ENCODE measurements around the gene TMEM183A.

TMEM183A gene

DNA sequence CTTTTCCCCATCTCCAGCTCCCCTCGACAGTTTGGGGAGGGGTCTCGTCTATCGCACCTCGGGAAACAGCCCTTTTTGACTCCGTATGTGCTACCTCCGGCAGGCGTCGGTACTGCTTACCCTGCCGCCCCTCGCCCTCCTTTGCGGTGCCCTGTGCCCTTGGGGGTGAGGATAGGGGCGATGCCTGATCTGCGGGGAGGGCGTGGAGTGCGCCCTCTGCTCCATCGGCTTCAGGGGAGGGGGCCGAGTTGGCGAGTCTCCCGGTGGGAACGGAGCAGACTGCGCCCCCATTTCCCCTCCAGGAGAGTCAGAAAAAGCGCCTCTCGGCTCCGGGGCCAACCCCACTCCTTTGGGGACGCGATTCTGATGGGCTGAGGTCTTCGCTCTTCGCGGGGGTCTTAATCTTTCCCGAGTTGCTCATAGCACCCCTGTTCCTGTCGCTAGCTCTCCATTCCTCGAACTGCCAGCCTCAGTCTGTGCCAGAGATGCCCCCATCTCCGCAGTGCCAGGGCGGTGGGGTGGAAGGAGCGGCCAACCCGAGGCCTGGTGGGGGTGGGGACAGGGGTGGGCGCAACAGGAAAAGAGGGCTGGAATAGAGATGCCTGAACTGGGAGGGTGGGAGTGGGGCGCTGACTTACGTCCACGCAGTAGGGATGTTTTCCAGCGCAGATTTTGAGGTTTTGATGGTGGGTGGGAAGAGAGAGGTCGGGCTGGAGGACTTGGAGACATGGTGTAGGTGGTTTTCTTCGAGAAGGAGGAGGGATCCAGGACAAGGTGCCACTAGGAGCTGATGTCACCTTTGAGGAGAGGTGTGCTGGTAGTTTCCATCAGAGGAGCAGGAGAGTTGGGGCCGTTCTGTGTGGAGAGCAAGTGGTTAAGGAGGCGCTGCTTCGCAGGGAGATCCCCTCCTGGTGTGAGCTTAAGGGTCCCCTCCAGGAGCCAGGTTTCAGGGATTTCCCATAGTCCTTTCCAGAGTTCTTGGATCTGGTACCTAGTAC, 19.8 kb downstream of the TMEM183A start:
- peak; percentile 28 for DNase-seq (ENCODE audit: insufficient read length, low spot score)
- TF ChIP-seq POLR2A (IDR thresholded peaks at IDR 0.05; ENCODE audit: low read depth, low read length) (no peak), POU2F2 (IDR thresholded peaks at IDR 0.05; ENCODE audit: low read depth, low read length) (no peak), PAX5 (IDR thresholded peaks at IDR 0.05; ENCODE audit: insufficient read depth, low read length, severe bottlenecking) (no peak), SPI1 (IDR thresholded peaks at IDR 0.05; ENCODE audit: low read depth, low read length) (no peak), TAF1 (IDR thresholded peaks at IDR 0.05; ENCODE audit: low read depth, low read length) (no peak), POLR2AphosphoS5 (IDR thresholded peaks at IDR 0.05; ENCODE audit: low read depth, low read length) (no peak)
- no peak for FAIRE-seq

GRCh38 chr1:203028067-203028783, 21.1 kb downstream of the TMEM183A start:
- TF ChIP-seq TAF1 (IDR thresholded peaks at IDR 0.05; ENCODE audit: low read depth, low read length) (no peak), PAX5 (IDR thresholded peaks at IDR 0.05; ENCODE audit: insufficient read depth, low read length, severe bottlenecking) (no peak), SPI1 (IDR thresholded peaks at IDR 0.05; ENCODE audit: low read depth, low read length) (no peak), POU2F2 (IDR thresholded peaks at IDR 0.05; ENCODE audit: low read depth, low read length) (no peak), POLR2AphosphoS5 (IDR thresholded peaks at IDR 0.05; ENCODE audit: low read depth, low read length) (no peak), POLR2A (IDR thresholded peaks at IDR 0.05; ENCODE audit: low read depth, low read length) (no peak)
- FAIRE-seq, result no peak
- no peak for DNase-seq (ENCODE audit: insufficient read length, low spot score)

DNA sequence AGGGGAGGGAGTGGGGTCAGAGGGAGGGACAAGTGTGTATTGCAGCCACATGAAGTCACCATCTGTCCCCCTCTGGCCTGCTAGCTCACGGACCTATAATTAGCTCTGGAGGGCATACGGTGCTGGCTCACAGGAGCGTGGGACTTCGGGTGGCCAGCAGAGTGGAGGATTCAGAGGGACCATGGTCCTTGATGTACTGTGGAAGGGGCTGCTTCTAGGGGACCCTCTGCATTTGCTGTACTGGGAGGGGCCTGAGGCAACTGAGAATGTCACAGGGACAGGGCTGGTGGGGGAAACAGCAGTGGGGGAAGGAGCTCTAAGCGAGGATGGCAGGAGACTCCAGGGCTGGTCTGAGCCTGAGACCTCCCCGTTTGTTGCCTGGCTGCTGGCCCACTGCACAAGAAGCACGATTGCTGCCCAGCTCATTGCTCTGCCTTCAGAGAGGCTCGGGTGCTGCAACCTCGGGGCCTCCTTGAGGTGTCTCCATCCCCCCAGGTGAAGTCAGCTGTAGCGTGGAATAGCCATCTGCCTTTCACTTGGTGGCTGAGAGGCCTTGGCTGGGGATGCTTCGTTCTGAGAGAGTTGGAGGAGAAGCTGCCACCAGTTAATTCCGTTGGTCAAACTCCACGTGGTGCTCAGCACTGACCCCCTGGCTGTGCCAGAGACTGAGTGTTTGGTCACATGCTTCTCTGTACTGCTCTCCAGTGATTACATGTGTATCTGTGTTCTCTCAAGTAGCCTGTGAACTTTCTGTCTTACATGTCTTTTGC, 21.8 kb downstream of the TMEM183A start:
- DNase-seq (ENCODE audit: insufficient read length, low spot score) (no peak), FAIRE-seq (no peak)
- TF ChIP-seq POLR2A (IDR thresholded peaks at IDR 0.05; ENCODE audit: low read depth, low read length) (no peak), PAX5 (IDR thresholded peaks at IDR 0.05; ENCODE audit: insufficient read depth, low read length, severe bottlenecking) (no peak), TAF1 (IDR thresholded peaks at IDR 0.05; ENCODE audit: low read depth, low read length) (no peak), SPI1 (IDR thresholded peaks at IDR 0.05; ENCODE audit: low read depth, low read length) (no peak), POU2F2 (IDR thresholded peaks at IDR 0.05; ENCODE audit: low read depth, low read length) (no peak), POLR2AphosphoS5 (IDR thresholded peaks at IDR 0.05; ENCODE audit: low read depth, low read length) (no peak)

DNA sequence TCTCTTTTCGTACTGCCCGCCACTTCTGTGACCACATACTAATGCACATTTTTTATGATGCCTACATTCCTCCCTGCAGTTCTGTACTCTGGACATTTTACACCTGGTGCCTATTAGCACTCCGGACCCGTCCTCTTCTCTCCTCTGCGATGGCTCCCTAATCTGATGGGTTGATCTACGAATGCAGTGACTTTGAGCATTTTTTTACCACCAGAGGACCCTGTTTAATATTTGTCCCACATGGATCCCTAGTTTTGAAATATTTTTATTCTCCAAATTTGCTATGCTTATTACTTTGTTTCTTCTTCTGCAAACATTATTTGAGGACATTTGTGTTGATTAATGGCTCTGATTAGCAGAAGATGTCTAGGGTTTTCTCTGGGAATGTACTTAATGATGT, 24.3 kb downstream of the TMEM183A start:
- DNase-seq (ENCODE audit: insufficient read length, low spot score), result no peak
- FAIRE-seq, result peak; percentile 9
- no peak for TF ChIP-seq TAF1 (IDR thresholded peaks at IDR 0.05; ENCODE audit: low read depth, low read length)

- TF ChIP-seq POLR2A (IDR thresholded peaks at IDR 0.05; ENCODE audit: low read depth, low read length) (no peak), POLR2AphosphoS5 (IDR thresholded peaks at IDR 0.05; ENCODE audit: low read depth, low read length) (no peak), POU2F2 (IDR thresholded peaks at IDR 0.05; ENCODE audit: low read depth, low read length) (no peak), PAX5 (IDR thresholded peaks at IDR 0.05; ENCODE audit: insufficient read depth, low read length, severe bottlenecking) (no peak), SPI1 (IDR thresholded peaks at IDR 0.05; ENCODE audit: low read depth, low read length) (no peak), TAF1 (IDR thresholded peaks at IDR 0.05; ENCODE audit: low read depth, low read length) (no peak)
- DNase-seq (ENCODE audit: insufficient read length, low spot score), result no peak
- no peak for FAIRE-seq
Measured at GRCh38 chr1:203033287-203033686, 26.1 kb downstream of the TMEM183A start.

DNA sequence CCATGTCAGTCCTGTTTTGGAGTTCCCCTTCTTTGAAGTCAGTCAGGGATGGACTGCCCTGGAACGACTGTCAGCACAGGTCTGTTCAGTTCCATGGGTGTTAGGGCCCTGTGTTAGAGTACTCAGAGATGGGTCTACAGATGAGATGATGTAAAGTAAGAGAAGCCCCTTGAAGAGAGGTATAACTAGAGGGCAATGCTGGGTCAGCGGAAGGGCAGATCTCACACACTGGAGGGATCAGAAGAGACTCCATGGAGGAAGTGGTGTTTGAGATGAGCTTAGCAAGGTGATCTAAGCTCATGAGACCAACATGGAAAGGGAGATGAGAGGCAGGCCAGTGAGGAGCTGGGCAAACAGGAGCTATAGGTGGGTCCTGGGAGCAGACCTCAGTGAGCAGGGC, 26.7 kb downstream of the TMEM183A start:
- FAIRE-seq (no peak), DNase-seq (ENCODE audit: insufficient read length, low spot score) (no peak)
- no peak for TF ChIP-seq PAX5 (IDR thresholded peaks at IDR 0.05; ENCODE audit: insufficient read depth, low read length, severe bottlenecking)

- FAIRE-seq, result no peak
- TF ChIP-seq POU2F2 (IDR thresholded peaks at IDR 0.05; ENCODE audit: low read depth, low read length), result no peak
- no peak for TF ChIP-seq POLR2A (IDR thresholded peaks at IDR 0.05; ENCODE audit: low read depth, low read length)
- TF ChIP-seq POLR2AphosphoS5 (IDR thresholded peaks at IDR 0.05; ENCODE audit: low read depth, low read length), result no peak
- no peak for TF ChIP-seq SPI1 (IDR thresholded peaks at IDR 0.05; ENCODE audit: low read depth, low read length)
- TF ChIP-seq TAF1 (IDR thresholded peaks at IDR 0.05; ENCODE audit: low read depth, low read length), result no peak
- TF ChIP-seq PAX5 (IDR thresholded peaks at IDR 0.05; ENCODE audit: insufficient read depth, low read length, severe bottlenecking), result no peak
- peak; percentile 5 for DNase-seq (ENCODE audit: insufficient read length, low spot score)
Measured at GRCh38 chr1:203034422-203035110, 27.4 kb downstream of the TMEM183A start.

DNA sequence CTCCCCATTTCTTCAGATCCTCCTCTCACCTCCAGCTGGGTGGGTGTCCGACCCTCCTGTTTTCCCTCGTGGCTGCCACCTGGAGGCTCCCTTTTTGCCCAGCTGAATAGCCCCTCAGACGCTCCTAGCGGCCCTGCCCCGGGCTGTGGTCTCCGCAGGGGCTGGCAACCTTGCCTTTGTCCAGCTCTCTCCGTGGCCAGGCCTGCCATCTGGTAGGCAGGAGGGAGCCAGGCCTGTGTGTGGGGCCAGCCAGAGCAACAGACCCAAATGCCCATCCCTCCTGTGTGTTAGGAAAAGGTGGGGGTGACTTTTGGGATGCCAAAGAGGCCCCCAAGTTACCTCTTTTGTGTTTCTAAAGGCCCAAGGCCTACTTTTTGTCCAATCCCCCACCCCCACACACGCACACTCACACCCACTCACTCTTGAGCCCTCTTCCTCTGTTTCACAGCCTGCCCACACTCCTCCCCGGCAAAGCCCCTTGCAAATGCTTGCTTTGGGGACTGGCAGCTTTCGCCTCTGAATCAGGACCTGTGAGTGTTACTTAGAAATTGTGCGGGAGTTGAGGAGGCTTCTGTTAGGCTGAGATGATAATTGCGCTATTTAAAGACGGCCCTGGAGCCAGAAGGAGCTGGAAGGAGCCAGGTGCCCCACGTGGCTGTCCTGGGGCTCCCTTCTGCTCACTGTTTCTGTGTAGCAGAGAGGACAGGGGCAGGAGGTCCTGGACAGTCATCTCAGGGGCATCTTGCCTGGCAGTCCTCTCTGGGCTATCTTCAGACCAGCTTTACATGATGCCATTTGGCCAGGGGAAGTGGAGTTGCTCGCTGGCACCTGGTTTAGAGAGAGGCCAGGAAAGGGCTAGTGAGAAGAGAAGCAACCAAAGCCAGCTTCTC, 28.2 kb downstream of the TMEM183A start:
- TF ChIP-seq POLR2AphosphoS5 (IDR thresholded peaks at IDR 0.05; ENCODE audit: low read depth, low read length), result no peak
- TF ChIP-seq TAF1 (IDR thresholded peaks at IDR 0.05; ENCODE audit: low read depth, low read length), result no peak
- TF ChIP-seq POLR2A (IDR thresholded peaks at IDR 0.05; ENCODE audit: low read depth, low read length), result no peak
- DNase-seq (ENCODE audit: insufficient read length, low spot score) (peak; percentile 1), FAIRE-seq (no peak)

Data from GM12891 (cell line).